K562 (cell line): ENCODE results near the gene ANXA1. TPM values are rescaled to one million over a fixed set of nuclear protein-coding genes. Genes with fewer than 3 reads are reported as not detected.
A peak's percentile ranks its signal among the peaks of the same experiment; 100 is the strongest.

ENCODE experiments used
- ATAC-seq: fragments of 200-7000 bp; cut with Tn5 transposase; 3 replicates; pipeline ENCODE4 v1.9.1; 2020; ENCODE audit warnings: moderate library complexity
- BruUV-seq: library from RNA; stranded (reverse); fragments of 400-500 nt; replicated peaks from 2 replicates; lab custom pipeline; 2021; lab: Mats Ljungman, UMichigan
- CTCF ChIA-PET: fragments of 300-600 bp; formaldehyde crosslinking; extraction: SDS; loops from one replicate; lab custom pipeline; 2021; ENCODE audit warnings: low intra/inter-chr PET ratio; lab: Yijun Ruan, JAX
- POLR2A ChIA-PET: fragments of 300-600, 350-650 bp; sonication (Branson Sonifier 250); formaldehyde crosslinking; extraction: SDS; loops from one replicate; lab custom pipeline; 2021; ENCODE audit warnings: antibody characterized with exemption, inconsistent platforms; lab: Yijun Ruan, JAX
- DNase-seq, 4 experiments: peaks; one replicate each; pipeline versions ENCODE4 v3.0.0 to v3.0.0-alpha.2; 2011 to 2018; ENCODE audit warnings: low spot score in 3 of 4, mixed read lengths in 3 of 4; ENCODE audit errors: extremely low read depth in 1 of 4
- FAIRE-seq: peaks from 2 replicates; lab custom pipeline; 2011; peaks lifted over from hg19 to GRCh38; lab: Jason Lieb, UNC
- H2AFZ ChIP-seq: 2 replicates; pipeline ENCODE4 v1.6.0; 2011; ENCODE audit warnings: low read depth, low read length, control low read depth, inconsistent platforms
- H3K27ac ChIP-seq: fragments of 200-600 bp; 3 replicates; pipeline ENCODE4 v1.8.0; 2011; ENCODE audit warnings: low read depth, mild to moderate bottlenecking, control low read depth, inconsistent platforms, low read length, moderate library complexity, mixed read lengths; ENCODE audit errors: extremely low read depth
- H3K27me3 ChIP-seq, 2 experiments: fragments of 300-600 bp in 1 of 2; 2 replicates in 1 of 2; 3 replicates in 1 of 2; pipeline versions ENCODE4 v1.6.0 to v1.8.0; 2011; ENCODE audit warnings: inconsistent platforms in 2 of 2, low read length in 2 of 2, mild to moderate bottlenecking in 1 of 2, mixed read lengths in 1 of 2, moderate library complexity in 1 of 2; ENCODE audit not compliant: control insufficient read depth in 2 of 2, insufficient read depth in 2 of 2
- H3K36me3 ChIP-seq: fragments of 300-600 bp; 3 replicates; pipeline ENCODE4 v1.8.0; 2011; ENCODE audit warnings: mild to moderate bottlenecking, low read length, inconsistent platforms; ENCODE audit not compliant: control insufficient read depth, insufficient read depth
- H3K4me1 ChIP-seq, 2 experiments: fragments of 200-600 bp in 1 of 2; replicated peaks in 1 of 2; 2 replicates in 1 of 2; 3 replicates in 1 of 2; pipeline versions ENCODE4 v1.5.1 to v1.8.0; 2011; ENCODE audit warnings: inconsistent platforms in 2 of 2, low read length in 2 of 2, mild to moderate bottlenecking in 1 of 2, mixed read lengths in 1 of 2, moderate library complexity in 1 of 2; ENCODE audit not compliant: control insufficient read depth in 2 of 2, insufficient read depth in 2 of 2
- H3K4me2 ChIP-seq: 2 replicates; pipeline ENCODE4 v1.6.1; 2011; ENCODE audit warnings: low read length, control low read depth, inconsistent platforms, mixed read lengths; ENCODE audit not compliant: insufficient read depth
- H3K4me3 ChIP-seq: fragments of 200-600 bp; sonication (generic), shearing (Covaris generic); 2 replicates; pipeline ENCODE4 v1.5.1; 2016; ENCODE audit warnings: control low read depth, inconsistent platforms
- H3K79me2 ChIP-seq: fragments of 200-600 bp; 3 replicates; pipeline ENCODE4 v1.8.0; 2011; ENCODE audit warnings: low read length, inconsistent platforms; ENCODE audit not compliant: control insufficient read depth, insufficient read depth
- H3K9ac ChIP-seq, 2 experiments: 2 replicates each; pipeline versions ENCODE4 v1.6.0 to v1.6.1; 2011; ENCODE audit warnings: low read depth in 2 of 2, low read length in 2 of 2, control low read depth in 1 of 2, inconsistent platforms in 1 of 2, mild to moderate bottlenecking in 1 of 2, mixed read lengths in 1 of 2; ENCODE audit not compliant: insufficient read depth in 1 of 2
- H3K9me1 ChIP-seq: one replicate; pipeline ENCODE4 v1.6.0; 2011; ENCODE audit warnings: inconsistent platforms, mild to moderate bottlenecking, low read length, moderate library complexity; ENCODE audit not compliant: control insufficient read depth, insufficient read depth
- H3K9me3 ChIP-seq: replicated peaks from 2 replicates; pipeline ENCODE4 v1.5.1; 2011; ENCODE audit warnings: low read depth, low read length, inconsistent platforms; ENCODE audit not compliant: control insufficient read depth, insufficient read depth
- H4K20me1 ChIP-seq: replicated peaks from 2 replicates; pipeline ENCODE4 v1.6.1; 2011; ENCODE audit warnings: low read length, inconsistent platforms, mixed read lengths; ENCODE audit not compliant: control insufficient read depth, insufficient read depth
- CBX1 ChIP-seq: sonication (generic); IDR thresholded peaks from 2 replicates; pipeline ENCODE4 v1.6.1; 2016; ENCODE audit warnings: antibody characterized with exemption, low read depth, mild to moderate bottlenecking
- HDAC2 ChIP-seq: fragments of 450-650 bp; IDR thresholded peaks from 2 replicates; pipeline ENCODE4 v1.6.1; 2016; ENCODE audit warnings: mild to moderate bottlenecking
- HNRNPLL ChIP-seq: fragments of 200-400 bp; formaldehyde crosslinking; IDR thresholded peaks from 2 replicates; pipeline ENCODE4 v1.6.1; 2017; ENCODE audit warnings: low read length, low read depth, mild to moderate bottlenecking; ENCODE audit not compliant: poor library complexity, severe bottlenecking
- MEIS2 ChIP-seq: fragments of 450-650 bp; IDR thresholded peaks from 2 replicates; pipeline ENCODE4 v1.6.1; 2014; ENCODE audit warnings: mild to moderate bottlenecking; ENCODE audit not compliant: partially characterized antibody
- PHF21A ChIP-seq: fragments of 450-650 bp; IDR thresholded peaks from 2 replicates; pipeline ENCODE4 v1.6.1; 2017; ENCODE audit warnings: low read depth, borderline replicate concordance
- POLR2AphosphoS5 ChIP-seq: IDR thresholded peaks from 2 replicates; pipeline ENCODE4 v1.6.1; 2011; ENCODE audit warnings: mild to moderate bottlenecking, low read depth, low read length, moderate library complexity; ENCODE audit not compliant: control insufficient read depth, insufficient read depth
- RNF2 ChIP-seq: sonication (generic); IDR thresholded peaks from 2 replicates; pipeline ENCODE4 v1.6.1; 2016
- ZNF165 ChIP-seq: fragments of 250-450 bp; sonication (Bioruptor Pico); IDR thresholded peaks from 2 replicates; pipeline ENCODE4 v1.4.0; 2020; ENCODE audit warnings: borderline replicate concordance
- ZNF668 ChIP-seq: fragments of 250-450 bp; sonication (Bioruptor Pico); IDR thresholded peaks from 2 replicates; pipeline ENCODE4 v1.8.0; 2022; ENCODE audit warnings: mild to moderate bottlenecking, inconsistent platforms
- WGBS: fragments of 100-300 bp; shearing (Covaris generic); methylation state at CpG from one replicate; pipeline ENCODE4 v1.1.6; 2016; ENCODE audit warnings: low coverage, mixed read lengths; ENCODE audit not compliant: insufficient coverage; ENCODE audit errors: missing lambda C conversion rate; 5-methylcytosine and 5-hydroxymethylcytosine counted together
- in situ Hi-C: fragments of 300-500 bp; cut with MboI; formaldehyde crosslinking; loops from 4 replicates; pipeline ENCODE4 v1.15.0; 2018; ENCODE audit warnings: inconsistent platforms, mixed read lengths
- intact Hi-C: fragments of 100-400 bp; cut with micrococcal nuclease; formaldehyde crosslinking; loops from 2 replicates; pipeline ENCODE4 v1.14.2; 2022
- polyA plus RNA-seq, 8 experiments: library from polyadenylated mRNA; depleted of rRNA in 4 of 8; stranded (reverse) in 5 of 8; unstranded in 3 of 8; fragments of >200 nt; fragmentation: Nextera tagmentation in 2 of 8; fragmentation: Illumina TruSeq in 1 of 8; extraction: Ambion mirVana in 2 of 8; extraction: Trizol in 1 of 8; gene quantifications; 2 replicates each; pipeline versions ENCODE4 v1.2.1 to v1.2.3, GENCODE V29; 2011 to 2014; ENCODE audit warnings: inconsistent platforms in 1 of 8, missing spikeins in 1 of 8
- total RNA-seq, 7 experiments: library from RNA; depleted of rRNA in 6 of 7; stranded (reverse); fragments of >200 nt in 6 of 7; fragmentation: Illumina TruSeq in 2 of 7; extraction: Trizol in 2 of 7; gene quantifications; 2 replicates each; pipeline versions ENCODE4 v1.2.1 to v1.2.3, GENCODE V29; 2011 to 2021; ENCODE audit warnings: low replicate concordance in 1 of 7
- TF ChIP-seq, protein P1 (sequence below): IDR thresholded peaks from 2 replicates; pipeline ENCODE4 v1.6.1; 2011; ENCODE audit not compliant: insufficient read length; ENCODE audit errors: extremely low read depth
- TF ChIP-seq, protein P2 (sequence below): sonication (generic); formaldehyde crosslinking; IDR thresholded peaks from 2 replicates; pipeline ENCODE4 v1.9.0; 2022; ENCODE audit warnings: mild to moderate bottlenecking, missing genetic modification reagents
- TF ChIP-seq, protein P3 (sequence below): fragments of 250-450 bp; sonication (Bioruptor Pico); IDR thresholded peaks from 2 replicates; pipeline ENCODE4 v1.5.0; 2020; ENCODE audit warnings: mild to moderate bottlenecking, borderline replicate concordance

The ANXA1 gene
- total and polyA plus RNA-seq, 9 of the 15 experiments (the other 6 are each of a cell fraction or from before 2014, with no cell fraction given) = 406 to 1,298 (median 620) TPM

DNA sequence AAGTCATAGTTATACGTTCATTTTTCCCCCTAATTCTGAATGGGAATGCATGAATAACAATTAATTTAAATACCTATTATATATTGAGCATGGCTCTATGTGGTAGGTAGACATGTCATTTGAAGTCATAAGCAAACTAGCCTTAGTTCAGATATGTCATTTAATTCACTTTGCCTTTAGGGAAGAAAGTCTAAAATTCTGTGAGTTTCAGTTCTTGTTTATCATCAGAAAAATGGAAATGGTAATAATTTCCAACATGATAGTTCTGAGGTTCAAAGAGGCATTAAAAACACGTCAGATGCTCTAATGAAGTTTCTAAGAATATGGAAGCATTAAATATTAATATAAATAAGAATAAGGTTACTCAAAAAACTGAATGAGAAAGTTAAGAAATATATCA, 13.1 kb upstream of the ANXA1 start:
- BruUV-seq = no TSS peak
- ChIA-PET POLR2A (no interaction called here), CTCF (no interaction called here)
- Histone ChIP-seq H3K27ac (no peak overlapping the region), H3K9me3 (no peaks in the 10 kb centered on the region), H3K9ac (no peak overlapping the region), H3K4me2 (no peak overlapping the region), H3K36me3 (no peaks in the 10 kb centered on the region), H3K4me1 (peaks cover 0 to 10% of the 10 kb centered on the region in 2 experiments; a peak in 4 of 5 replicates), H4K20me1 (no peaks in the 10 kb centered on the region), H2AFZ (no peak overlapping the region), H3K9me1 (no peaks in the 10 kb centered on the region), H3K27me3 (no peaks in the 10 kb centered on the region), H3K79me2 (no peaks in the 10 kb centered on the region), H3K4me3 (no peak overlapping the region)
- no peak for FAIRE-seq
- intact Hi-C loops (no loop called here), in situ Hi-C loops (no loop called here)
- 81% methylated on average over 2 of the region's 2 CpGs for WGBS
- TF ChIP-seq ZNF668 (CRISPR knock-in tag) (no peak), MEIS2 (no peak), POLR2AphosphoS5 (no peak), CBX1 (no peak), PHF21A (no peak), HNRNPLL (no peak)
- ATAC-seq = no peak
- no peak for DNase-seq

DNA sequence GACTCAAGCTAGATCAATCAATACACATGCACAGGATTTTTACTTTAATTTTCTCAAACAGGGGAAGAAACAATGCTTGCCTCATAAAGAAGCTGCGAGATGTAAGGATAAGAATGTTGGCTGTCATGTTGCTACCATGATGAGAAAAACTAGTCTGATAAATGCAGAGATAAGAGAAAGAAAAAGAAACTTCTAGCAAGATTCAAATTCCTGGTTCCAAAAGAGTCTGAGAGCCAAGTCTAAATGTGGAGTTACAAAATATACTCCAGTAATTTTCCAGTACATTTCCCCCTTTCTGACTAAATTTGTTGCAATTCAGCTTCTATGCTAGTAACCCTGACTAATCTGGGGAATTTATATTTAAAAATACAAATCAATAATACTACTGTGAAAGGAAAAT, 10.4 kb upstream of the ANXA1 start:
- 69% methylated on average over 1 of the region's 1 CpG for WGBS
- POLR2A ChIA-PET = no interaction called here
- CTCF ChIA-PET = no interaction called here

More for the DNA sequence above, 10.4 kb upstream of the ANXA1 start:
- no peak for DNase-seq
- no peaks in the 10 kb centered on the region for H4K20me1 ChIP-seq
- no peaks in the 10 kb centered on the region for H3K9me3 ChIP-seq
- H3K36me3 ChIP-seq = no peaks in the 10 kb centered on the region; the same call in 2 of the 3 replicates
- TF ChIP-seq, protein P1, sequence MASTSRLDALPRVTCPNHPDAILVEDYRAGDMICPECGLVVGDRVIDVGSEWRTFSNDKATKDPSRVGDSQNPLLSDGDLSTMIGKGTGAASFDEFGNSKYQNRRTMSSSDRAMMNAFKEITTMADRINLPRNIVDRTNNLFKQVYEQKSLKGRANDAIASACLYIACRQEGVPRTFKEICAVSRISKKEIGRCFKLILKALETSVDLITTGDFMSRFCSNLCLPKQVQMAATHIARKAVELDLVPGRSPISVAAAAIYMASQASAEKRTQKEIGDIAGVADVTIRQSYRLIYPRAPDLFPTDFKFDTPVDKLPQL = no peak
- TF ChIP-seq CBX1 (no peak), ZNF165 (CRISPR knock-in tag) (no peak), HDAC2 (no peak), RNF2 (no peak)
- TF ChIP-seq, protein P2, sequence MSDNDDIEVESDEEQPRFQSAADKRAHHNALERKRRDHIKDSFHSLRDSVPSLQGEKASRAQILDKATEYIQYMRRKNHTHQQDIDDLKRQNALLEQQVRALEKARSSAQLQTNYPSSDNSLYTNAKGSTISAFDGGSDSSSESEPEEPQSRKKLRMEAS (CRISPR knock-in tag) = no peak
- TF ChIP-seq, protein P3, sequence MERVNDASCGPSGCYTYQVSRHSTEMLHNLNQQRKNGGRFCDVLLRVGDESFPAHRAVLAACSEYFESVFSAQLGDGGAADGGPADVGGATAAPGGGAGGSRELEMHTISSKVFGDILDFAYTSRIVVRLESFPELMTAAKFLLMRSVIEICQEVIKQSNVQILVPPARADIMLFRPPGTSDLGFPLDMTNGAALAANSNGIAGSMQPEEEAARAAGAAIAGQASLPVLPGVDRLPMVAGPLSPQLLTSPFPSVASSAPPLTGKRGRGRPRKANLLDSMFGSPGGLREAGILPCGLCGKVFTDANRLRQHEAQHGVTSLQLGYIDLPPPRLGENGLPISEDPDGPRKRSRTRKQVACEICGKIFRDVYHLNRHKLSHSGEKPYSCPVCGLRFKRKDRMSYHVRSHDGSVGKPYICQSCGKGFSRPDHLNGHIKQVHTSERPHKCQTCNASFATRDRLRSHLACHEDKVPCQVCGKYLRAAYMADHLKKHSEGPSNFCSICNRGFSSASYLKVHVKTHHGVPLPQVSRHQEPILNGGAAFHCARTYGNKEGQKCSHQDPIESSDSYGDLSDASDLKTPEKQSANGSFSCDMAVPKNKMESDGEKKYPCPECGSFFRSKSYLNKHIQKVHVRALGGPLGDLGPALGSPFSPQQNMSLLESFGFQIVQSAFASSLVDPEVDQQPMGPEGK (CRISPR knock-in tag) = no peak
- TF ChIP-seq, all 486 proteins: peak for 0
- Histone ChIP-seq H3K27ac (no peak overlapping the region), H2AFZ (0 out of 2 replicates have a peak overlapping the region, but pooled peaks have one; percentile 22), H3K79me2 (no peaks in the 10 kb centered on the region), H3K27me3 (no peaks in the 10 kb centered on the region), H3K9me1 (no peaks in the 10 kb centered on the region), H3K9ac (no peak overlapping the region), H3K4me3 (no peak overlapping the region), H3K4me2 (no peak overlapping the region), H3K4me1 (peaks cover 0 to 24% of the 10 kb centered on the region in 2 experiments; a peak in 4 of 5 replicates)
- no peak for FAIRE-seq
- in situ Hi-C loops (no loop called here), intact Hi-C loops (no loop called here)
- ATAC-seq = no peak
- no TSS peak for BruUV-seq
